HEK293T (cell line): ENCODE results near the gene NRG2.

Experiments
- CTCF ChIA-PET: fragments of 350-600 bp; formaldehyde crosslinking; extraction: SDS; loops from one replicate; lab custom pipeline; 2021; ENCODE audit warnings: antibody characterized with exemption, inconsistent platforms; lab: Yijun Ruan, JAX
- POLR2A ChIA-PET: fragments of 350-600 bp; formaldehyde crosslinking; extraction: SDS; loops from one replicate; lab custom pipeline; 2020; ENCODE audit warnings: antibody characterized with exemption, inconsistent platforms; lab: Yijun Ruan, JAX
- DNase-seq: peaks from one replicate; pipeline ENCODE4 v3.0.0; 2012; ENCODE audit warnings: mixed read lengths; ENCODE audit errors: extremely low spot score
- ARNT ChIP-seq: fragments of 450-650 bp; IDR thresholded peaks from 2 replicates; pipeline ENCODE4 v1.6.1; 2017; ENCODE audit warnings: mild to moderate bottlenecking
- BHLHE40 ChIP-seq: fragments of 450-650 bp; IDR thresholded peaks from 2 replicates; pipeline ENCODE4 v1.6.1; 2016; ENCODE audit warnings: mild to moderate bottlenecking, moderate library complexity, borderline replicate concordance
- CTBP1 ChIP-seq: fragments of 450-650 bp; IDR thresholded peaks from 2 replicates; pipeline ENCODE4 v1.6.1; 2016; ENCODE audit warnings: borderline replicate concordance
- ELF4 ChIP-seq: fragments of 450-650 bp; IDR thresholded peaks from 2 replicates; pipeline ENCODE4 v1.6.1; 2017; ENCODE audit warnings: antibody characterized with exemption
- FOXA1 ChIP-seq: fragments of 450-650 bp; IDR thresholded peaks from 2 replicates; pipeline ENCODE4 v1.6.1; 2016; ENCODE audit warnings: mild to moderate bottlenecking
- FOXK2 ChIP-seq: fragments of 450-650 bp; IDR thresholded peaks from 2 replicates; pipeline ENCODE4 v1.6.1; 2016; ENCODE audit warnings: mild to moderate bottlenecking
- FOXM1 ChIP-seq: fragments of 450-650 bp; IDR thresholded peaks from 2 replicates; pipeline ENCODE4 v1.6.1; 2017; ENCODE audit warnings: mild to moderate bottlenecking, borderline replicate concordance
- HDGF ChIP-seq: fragments of 450-650 bp; IDR thresholded peaks from 2 replicates; pipeline ENCODE4 v1.6.1; 2017; ENCODE audit warnings: antibody characterized with exemption, borderline replicate concordance
- L3MBTL2 ChIP-seq: fragments of 450-650 bp; conservative IDR thresholded peaks from 2 replicates; pipeline ENCODE4 v1.6.1; 2016; ENCODE audit warnings: mild to moderate bottlenecking
- LEF1 ChIP-seq: fragments of 450-650 bp; IDR thresholded peaks from 2 replicates; pipeline ENCODE4 v1.6.1; 2017; ENCODE audit warnings: mild to moderate bottlenecking, borderline replicate concordance
- NFRKB ChIP-seq: fragments of 450-650 bp; IDR thresholded peaks from 2 replicates; pipeline ENCODE4 v1.6.1; 2016; ENCODE audit warnings: mild to moderate bottlenecking, moderate library complexity
- SP1 ChIP-seq: fragments of 450-650 bp; IDR thresholded peaks from 2 replicates; pipeline ENCODE4 v1.6.1; 2017
- SUZ12 ChIP-seq: fragments of 450-650 bp; IDR thresholded peaks from 2 replicates; pipeline ENCODE4 v1.6.1; 2016; ENCODE audit warnings: mild to moderate bottlenecking
- TARDBP ChIP-seq: fragments of 450-650 bp; IDR thresholded peaks from 2 replicates; pipeline ENCODE4 v1.6.1; 2016
- ZNF384 ChIP-seq: fragments of 450-650 bp; IDR thresholded peaks from 2 replicates; pipeline ENCODE4 v1.6.1; 2016
- TF ChIP-seq, protein P1 (sequence below): fragments of 450-650 bp; IDR thresholded peaks from 2 replicates; pipeline ENCODE4 v1.6.1; 2016

Gene NRG2

DNA sequence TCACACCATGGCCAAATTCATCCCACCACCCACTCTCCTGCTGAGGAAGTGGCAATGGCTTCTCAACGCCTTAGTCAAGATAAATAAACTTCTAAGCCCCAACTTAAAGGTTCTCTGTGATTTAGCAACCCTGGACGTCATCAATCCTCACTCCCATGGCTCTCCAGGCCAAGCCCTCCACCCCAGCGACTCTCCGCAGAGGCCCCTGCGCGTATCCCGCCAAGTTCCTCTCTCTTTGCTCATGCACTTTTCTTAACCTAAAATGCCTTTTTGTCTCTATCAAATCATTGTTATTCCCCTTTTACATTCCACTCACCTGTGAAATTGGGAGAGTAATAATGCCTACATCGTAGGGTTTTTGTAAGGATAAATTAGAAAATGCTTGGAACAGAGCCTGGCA is 88.6 kb downstream of the NRG2 start:
- ChIA-PET CTCF (interaction anchor here (1.7 to 3.3 kb wide), 2 partner anchors 14 to 166 kb away, joined by 4 to 23 read pairs; no protein-coding TSS in a partner anchor), POLR2A (no interaction called here)
- DNase-seq = no peak
- TF ChIP-seq BHLHE40 (no peak), FOXA1 (no peak), FOXM1 (no peak), ZNF384 (no peak), CTBP1 (no peak), FOXK2 (no peak), SUZ12 (no peak), HDGF (no peak), TARDBP (no peak), L3MBTL2 (no peak), NFRKB (no peak), ELF4 (no peak), ARNT (no peak), SP1 (no peak)
- TF ChIP-seq, protein P1, sequence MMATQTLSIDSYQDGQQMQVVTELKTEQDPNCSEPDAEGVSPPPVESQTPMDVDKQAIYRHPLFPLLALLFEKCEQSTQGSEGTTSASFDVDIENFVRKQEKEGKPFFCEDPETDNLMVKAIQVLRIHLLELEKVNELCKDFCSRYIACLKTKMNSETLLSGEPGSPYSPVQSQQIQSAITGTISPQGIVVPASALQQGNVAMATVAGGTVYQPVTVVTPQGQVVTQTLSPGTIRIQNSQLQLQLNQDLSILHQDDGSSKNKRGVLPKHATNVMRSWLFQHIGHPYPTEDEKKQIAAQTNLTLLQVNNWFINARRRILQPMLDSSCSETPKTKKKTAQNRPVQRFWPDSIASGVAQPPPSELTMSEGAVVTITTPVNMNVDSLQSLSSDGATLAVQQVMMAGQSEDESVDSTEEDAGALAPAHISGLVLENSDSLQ = no peak

DNA sequence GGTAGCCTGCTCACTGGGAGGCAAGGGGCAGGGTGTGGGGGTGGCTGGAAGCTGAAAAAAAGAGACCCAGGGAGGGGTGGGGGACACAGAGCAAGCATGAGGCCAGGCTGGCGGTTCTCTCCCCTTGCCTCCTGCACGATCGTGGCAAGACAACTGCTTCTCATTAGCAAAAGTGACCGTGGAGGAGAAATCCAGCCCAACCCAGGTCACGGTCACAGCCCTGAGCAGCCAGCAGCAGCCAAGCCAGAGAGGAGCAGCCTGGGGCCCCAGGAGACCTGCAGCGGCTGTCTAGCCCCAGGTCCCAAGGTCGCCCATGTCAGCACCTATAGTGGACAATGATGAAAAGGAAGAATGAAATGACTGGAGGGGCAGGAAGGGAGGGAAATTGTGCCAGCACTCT is 89.1 kb downstream of the NRG2 start:
- POLR2A ChIA-PET = no interaction called here

DNA sequence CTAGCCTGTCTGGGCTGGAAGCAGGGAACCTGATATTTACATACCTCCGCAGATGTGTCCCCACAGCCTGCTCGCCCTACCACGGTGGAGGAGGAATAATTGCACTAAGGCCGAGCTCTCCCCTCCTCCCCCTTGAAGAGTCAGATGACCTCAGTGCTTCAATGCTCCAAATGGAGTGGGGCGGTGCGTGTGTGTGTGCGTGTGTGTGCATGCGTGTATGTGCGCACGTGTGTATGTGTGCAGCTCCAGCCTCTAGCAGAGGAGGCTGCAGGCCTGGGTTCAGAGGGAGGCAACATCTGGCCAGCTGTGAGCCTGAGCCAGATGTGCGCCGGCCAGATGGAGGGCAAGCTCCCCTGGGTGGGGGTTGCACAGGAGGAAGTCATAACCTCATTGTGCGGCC is 90.5 kb downstream of the NRG2 start:
- DNase-seq = no peak
- CTCF ChIA-PET = no interaction called here
- POLR2A ChIA-PET = no interaction called here
- TF ChIP-seq L3MBTL2 (no peak), FOXM1 (no peak), BHLHE40 (no peak), FOXA1 (no peak), LEF1 (no peak), ELF4 (no peak)

More for the DNA sequence above, 89.1 kb downstream of the NRG2 start:
- no peak for DNase-seq
- CTCF ChIA-PET = interaction anchor here (1.7 to 3.3 kb wide), 2 partner anchors 15 to 165 kb away, joined by 4 to 23 read pairs; no protein-coding TSS in a partner anchor
- TF ChIP-seq NFRKB (no peak), FOXM1 (no peak), BHLHE40 (no peak), SUZ12 (no peak), SP1 (no peak), CTBP1 (no peak), HDGF (no peak), ARNT (no peak), ZNF384 (no peak), TARDBP (no peak), LEF1 (no peak), FOXA1 (no peak), L3MBTL2 (no peak), FOXK2 (no peak), ELF4 (no peak)
- TF ChIP-seq, protein P1 = no peak

DNA sequence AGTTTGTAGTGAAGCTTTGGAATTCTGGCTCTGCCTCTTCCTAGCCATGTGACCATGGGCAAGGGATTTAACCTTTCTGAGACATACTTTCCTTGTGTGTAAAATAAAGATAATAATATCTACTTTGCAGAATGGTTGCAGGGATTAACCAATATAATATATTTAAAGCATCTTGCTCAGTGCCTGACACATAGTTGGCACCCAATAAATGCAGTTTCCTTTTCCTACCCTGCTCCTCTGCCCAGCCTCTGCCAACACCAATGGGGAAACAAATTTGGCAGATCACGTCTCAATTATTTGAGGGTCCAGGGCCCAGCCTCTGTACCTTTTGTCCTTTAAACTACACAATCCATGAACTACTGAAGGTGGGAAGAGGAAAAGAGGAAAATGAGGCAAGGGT is 91.1 kb downstream of the NRG2 start:
- POLR2A ChIA-PET = no interaction called here
- DNase-seq = no peak
- TF ChIP-seq ELF4 (no peak), ZNF384 (no peak), SP1 (no peak), ARNT (no peak), L3MBTL2 (no peak), TARDBP (no peak), FOXA1 (no peak), FOXM1 (no peak), SUZ12 (no peak), BHLHE40 (no peak), FOXK2 (no peak)
- TF ChIP-seq, protein P1 = no peak
- CTCF ChIA-PET = no interaction called here

DNA sequence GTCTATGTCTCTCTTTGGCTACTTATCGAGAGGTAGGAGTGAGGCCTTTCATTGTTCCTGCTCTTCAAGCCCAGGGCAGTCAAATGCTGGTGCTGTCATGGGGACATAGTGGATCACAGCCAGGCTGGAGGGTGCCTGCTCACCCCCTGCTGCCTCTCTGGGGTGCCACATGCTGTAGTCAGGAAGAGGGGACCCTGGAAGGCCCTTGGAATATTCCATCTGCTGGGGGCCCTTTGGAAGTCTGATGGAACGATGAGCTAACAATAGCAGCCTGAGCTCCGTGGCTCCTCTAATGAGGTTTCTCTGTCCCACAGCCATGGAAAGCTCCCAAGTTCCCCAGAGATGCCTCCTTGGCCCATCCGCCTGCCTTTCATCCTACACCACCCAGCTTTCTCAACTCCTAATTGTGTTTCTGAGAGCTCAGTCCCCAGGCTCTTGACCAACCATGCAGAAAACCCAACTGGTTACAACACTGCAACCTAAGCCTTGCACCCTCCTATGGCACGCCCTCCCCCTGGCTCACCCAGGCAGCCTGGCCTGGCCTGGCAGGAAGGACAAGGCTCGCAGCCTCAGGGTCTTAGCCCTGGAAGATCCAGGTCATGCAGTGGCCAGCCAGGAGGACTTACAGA is 91.7 kb downstream of the NRG2 start:
- ChIA-PET POLR2A (no interaction called here), CTCF (no interaction called here)
- TF ChIP-seq FOXK2 (no peak), ZNF384 (no peak), CTBP1 (no peak), BHLHE40 (no peak), ELF4 (no peak), L3MBTL2 (no peak), SUZ12 (no peak), ARNT (no peak), FOXM1 (no peak), NFRKB (no peak), TARDBP (no peak), FOXA1 (no peak), LEF1 (no peak), HDGF (no peak)
- TF ChIP-seq, protein P1 = no peak
- no peak for DNase-seq

DNA sequence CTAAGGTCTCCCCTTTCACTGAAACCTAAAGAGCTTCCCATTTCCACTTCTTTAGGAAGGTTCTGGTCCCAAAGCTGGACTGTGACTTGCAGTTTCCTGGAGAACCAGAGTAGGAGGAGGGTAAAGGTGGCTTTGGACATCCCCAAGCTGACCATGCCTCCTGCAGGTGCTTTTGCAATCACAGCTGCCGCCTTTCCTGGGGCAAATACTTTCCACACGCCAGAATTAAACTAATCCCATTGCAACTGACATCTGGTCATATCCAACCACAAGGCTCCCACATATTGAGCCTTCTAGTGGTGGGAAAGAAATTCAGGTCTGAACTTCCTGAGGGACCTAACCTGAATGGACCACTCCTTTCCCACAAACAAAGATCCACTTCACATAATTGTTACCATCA is 92.7 kb downstream of the NRG2 start:
- no peak for TF ChIP-seq FOXM1
- TF ChIP-seq NFRKB = no peak
- no peak for TF ChIP-seq ELF4
- TF ChIP-seq TARDBP = no peak
- no peak for TF ChIP-seq SP1
- no peak for TF ChIP-seq FOXA1
- no peak for TF ChIP-seq CTBP1
- TF ChIP-seq, protein P1 = no peak
- no peak for TF ChIP-seq ZNF384
- ChIA-PET POLR2A (interaction anchor here (0.9 kb wide), 1 partner anchor 163 kb away, joined by 4 read pairs; no protein-coding TSS in a partner anchor), CTCF (interaction anchor here (1.1 kb wide), 1 partner anchor 19 kb away, joined by 3 read pairs; no protein-coding TSS in a partner anchor)
- DNase-seq = peak; percentile 3
